SK-N-SH treated with all-trans-retinoic acid at 6 μM for 48 hours (cell line): ENCODE data around the gene CACTIN.
A peak's percentile ranks its signal among the peaks of the same experiment; 100 is the strongest.

ENCODE experiments used
- ATAC-seq: fragments of 200-7000 bp; cut with Tn5 transposase; 3 replicates; pipeline ENCODE4 v1.9.1; 2020; ENCODE audit warnings: mild to moderate bottlenecking, moderate library complexity
- ARNTL ChIP-seq: fragments of 450-650 bp; formaldehyde crosslinking; IDR thresholded peaks from 2 replicates; pipeline ENCODE4 v1.5.0; 2020; ENCODE audit warnings: low read depth, mild to moderate bottlenecking, moderate library complexity, borderline replicate concordance
- BACH2 ChIP-seq: fragments of 250-450 bp; sonication (Bioruptor Pico); IDR thresholded peaks from 2 replicates; pipeline ENCODE4 v1.9.0; 2021; ENCODE audit warnings: mild to moderate bottlenecking, borderline replicate concordance
- ESRRG ChIP-seq: fragments of 250-450 bp; sonication (Bioruptor Pico); IDR thresholded peaks from 2 replicates; pipeline ENCODE4 v1.6.1; 2021; ENCODE audit warnings: mild to moderate bottlenecking
- GLIS3 ChIP-seq: fragments of 250-450 bp; sonication (Bioruptor Pico); IDR thresholded peaks from 2 replicates; pipeline ENCODE4 v1.5.0; 2020; ENCODE audit warnings: mild to moderate bottlenecking, moderate library complexity
- ISL1 ChIP-seq: fragments of 250-450 bp; sonication (Bioruptor Pico); IDR thresholded peaks from 2 replicates; pipeline ENCODE4 v2.1.2; 2022; ENCODE audit warnings: mild to moderate bottlenecking, moderate library complexity
- OSR1 ChIP-seq: fragments of 250-450 bp; sonication (Bioruptor Pico); IDR thresholded peaks from 2 replicates; pipeline ENCODE4 v1.8.0; 2022; ENCODE audit warnings: moderate library complexity, mild to moderate bottlenecking, inconsistent platforms
- RARB ChIP-seq: fragments of 250-450 bp; sonication (Bioruptor Pico); IDR thresholded peaks from 2 replicates; pipeline ENCODE4 v1.8.0; 2021; ENCODE audit warnings: mild to moderate bottlenecking, moderate library complexity
- SNAI2 ChIP-seq: fragments of 250-450 bp; sonication (Bioruptor Pico); IDR thresholded peaks from 2 replicates; pipeline ENCODE4 v1.5.0; 2020; ENCODE audit warnings: mild to moderate bottlenecking, moderate library complexity
- TCF4 ChIP-seq: fragments of 250-450 bp; sonication (Bioruptor Pico); IDR thresholded peaks from 2 replicates; pipeline ENCODE4 v1.8.0; 2021; ENCODE audit warnings: mild to moderate bottlenecking, moderate library complexity, borderline replicate concordance
- ZFP3 ChIP-seq: fragments of 250-450 bp; sonication (Bioruptor Pico); IDR thresholded peaks from 2 replicates; pipeline ENCODE4 v1.5.0; 2020; ENCODE audit warnings: mild to moderate bottlenecking, moderate library complexity
- ZFP30 ChIP-seq: fragments of 450-650 bp; formaldehyde crosslinking; IDR thresholded peaks from 2 replicates; pipeline ENCODE4 v1.5.0; 2022; ENCODE audit warnings: mild to moderate bottlenecking, moderate library complexity
- ZNF565 ChIP-seq: fragments of 450-650 bp; formaldehyde crosslinking; conservative IDR thresholded peaks from 2 replicates; pipeline ENCODE4 v1.5.0; 2020; ENCODE audit warnings: low read depth, mild to moderate bottlenecking, moderate library complexity
- ZNF70 ChIP-seq: fragments of 450-650 bp; formaldehyde crosslinking; IDR thresholded peaks from 2 replicates; pipeline ENCODE4 v1.5.0; 2020; ENCODE audit warnings: mild to moderate bottlenecking, moderate library complexity
- ZNF8 ChIP-seq: fragments of 450-650 bp; formaldehyde crosslinking; IDR thresholded peaks from 2 replicates; pipeline ENCODE4 v1.5.0; 2020; ENCODE audit warnings: mild to moderate bottlenecking, moderate library complexity
- TF ChIP-seq, protein P1 (sequence below): fragments of 250-450 bp; sonication (Bioruptor Pico); IDR thresholded peaks from 2 replicates; pipeline ENCODE4 v1.5.1; 2020; ENCODE audit warnings: low read depth, mild to moderate bottlenecking, moderate library complexity
- TF ChIP-seq, protein P2 (sequence below): fragments of 250-450 bp; sonication (Bioruptor Pico); IDR thresholded peaks from 2 replicates; pipeline ENCODE4 v1.5.1; 2021; ENCODE audit warnings: mild to moderate bottlenecking, moderate library complexity
- TF ChIP-seq, protein P3 (sequence below): fragments of 250-450 bp; sonication (Bioruptor Pico); IDR thresholded peaks from 2 replicates; pipeline ENCODE4 v1.8.0; 2021; ENCODE audit warnings: low read depth, mild to moderate bottlenecking, moderate library complexity, borderline replicate concordance

Gene CACTIN

DNA sequence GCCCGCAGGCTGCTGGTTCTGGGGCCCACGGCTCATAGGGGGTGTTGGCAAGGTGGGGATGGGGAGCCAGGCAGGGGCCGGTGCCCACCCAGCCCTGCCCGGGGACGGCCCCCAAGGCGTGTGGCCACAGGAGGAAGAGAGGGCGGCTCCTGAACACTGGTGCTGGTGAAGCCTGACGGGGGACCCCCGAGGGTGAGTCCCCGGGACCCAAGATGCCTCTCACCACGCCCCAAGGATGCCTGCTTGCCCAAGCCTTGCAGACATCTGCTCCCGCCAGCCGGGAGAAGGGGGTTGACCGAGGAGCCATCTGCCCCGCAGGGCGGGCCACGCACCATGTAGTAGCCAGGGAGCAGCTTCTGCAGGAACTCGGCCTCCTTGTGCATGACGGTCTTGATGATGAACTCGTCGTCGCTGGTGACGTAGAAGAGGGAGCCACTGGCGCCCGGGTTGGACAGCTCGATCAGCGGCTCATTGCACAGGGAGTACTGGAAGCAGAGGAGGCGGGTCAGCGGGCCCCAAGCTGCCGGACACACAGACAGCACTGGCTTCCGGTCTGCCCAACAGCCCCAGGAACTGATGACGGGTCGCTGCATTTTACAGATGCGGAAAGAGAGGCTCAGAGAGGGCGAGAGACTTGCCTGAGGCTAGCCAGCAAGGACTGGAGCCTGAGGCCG is 29.6 kb upstream of the CACTIN start (continued):
- TF ChIP-seq, protein P1, sequence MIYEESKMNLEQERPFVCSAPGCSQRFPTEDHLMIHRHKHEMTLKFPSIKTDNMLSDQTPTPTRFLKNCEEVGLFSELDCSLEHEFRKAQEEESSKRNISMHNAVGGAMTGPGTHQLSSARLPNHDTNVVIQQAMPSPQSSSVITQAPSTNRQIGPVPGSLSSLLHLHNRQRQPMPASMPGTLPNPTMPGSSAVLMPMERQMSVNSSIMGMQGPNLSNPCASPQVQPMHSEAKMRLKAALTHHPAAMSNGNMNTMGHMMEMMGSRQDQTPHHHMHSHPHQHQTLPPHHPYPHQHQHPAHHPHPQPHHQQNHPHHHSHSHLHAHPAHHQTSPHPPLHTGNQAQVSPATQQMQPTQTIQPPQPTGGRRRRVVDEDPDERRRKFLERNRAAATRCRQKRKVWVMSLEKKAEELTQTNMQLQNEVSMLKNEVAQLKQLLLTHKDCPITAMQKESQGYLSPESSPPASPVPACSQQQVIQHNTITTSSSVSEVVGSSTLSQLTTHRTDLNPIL (CRISPR knock-in tag), result no peak
- TF ChIP-seq ARNTL (CRISPR knock-in tag), result no peak
- TF ChIP-seq ESRRG (CRISPR knock-in tag), result no peak
- no peak for TF ChIP-seq GLIS3 (CRISPR knock-in tag)

DNA sequence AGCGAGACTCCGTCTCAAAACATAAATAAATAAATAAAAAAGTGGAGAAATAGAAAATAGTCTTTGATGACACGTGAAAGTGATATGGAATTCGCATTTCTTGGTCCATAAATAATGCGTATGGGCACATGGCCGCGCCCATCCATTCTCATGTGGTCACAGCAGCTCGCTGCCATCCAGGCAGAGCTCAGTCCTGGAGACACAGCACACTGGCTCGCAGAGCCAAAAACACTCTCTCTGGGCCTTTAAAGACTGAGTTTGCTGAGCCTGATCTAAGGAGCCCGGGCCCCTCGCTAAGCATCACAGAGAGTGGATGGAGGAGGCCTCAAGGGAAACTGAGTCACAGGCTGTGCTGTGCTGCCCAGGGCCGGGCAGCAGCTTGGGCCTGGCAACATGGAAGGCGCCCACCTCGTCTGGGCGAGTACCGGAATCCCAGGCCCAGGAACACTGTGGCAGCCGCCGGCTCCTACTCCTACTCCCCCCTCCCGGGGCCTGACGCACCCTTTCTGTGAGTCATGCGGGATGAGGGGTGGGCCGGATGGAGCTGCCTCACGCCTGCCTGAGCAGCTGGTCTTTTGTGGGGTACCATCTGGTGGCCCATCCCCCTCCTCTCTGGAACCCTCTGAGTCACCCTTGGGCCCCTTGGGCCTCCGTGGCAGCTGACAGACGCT is 28.9 kb upstream of the CACTIN start:
- TF ChIP-seq TCF4 (CRISPR knock-in tag) (no peak), ESRRG (CRISPR knock-in tag) (no peak), ZFP3 (CRISPR knock-in tag) (0 out of 2 replicates have a peak, but pooled peaks have one; percentile 50)
- peak; percentile 93 for ATAC-seq

DNA sequence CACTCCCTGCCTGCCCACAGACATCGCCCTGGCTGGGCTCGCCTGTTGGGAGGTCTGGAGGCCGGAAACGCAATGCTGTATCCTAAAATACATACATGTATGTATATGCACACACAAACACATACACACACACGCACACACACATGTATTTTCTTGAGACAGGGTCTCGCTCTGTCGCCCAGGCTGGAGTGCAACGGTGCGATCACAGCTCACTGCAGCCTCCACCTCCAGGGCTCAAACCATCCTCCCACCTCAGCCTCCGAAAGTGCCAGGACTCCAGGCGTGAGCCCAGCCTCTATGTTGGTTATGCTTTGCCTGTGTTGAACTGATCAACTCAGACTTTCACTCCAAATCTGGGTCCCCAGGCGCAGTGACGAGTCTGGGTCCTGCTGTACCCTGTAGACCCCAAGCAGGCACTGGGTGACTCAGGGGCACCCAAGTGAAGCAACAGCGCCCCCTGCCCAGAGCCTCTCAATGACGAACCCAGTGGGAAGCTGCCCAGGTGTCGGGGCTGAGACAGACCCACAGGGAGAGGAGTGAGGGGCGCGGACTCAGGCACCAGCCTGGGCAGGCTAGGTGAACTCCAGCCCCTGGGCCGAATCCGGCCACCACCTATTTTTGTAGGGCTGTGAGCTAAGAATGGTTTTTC is 27.4 kb upstream of the CACTIN start:
- TF ChIP-seq BACH2 (CRISPR knock-in tag), result no peak
- TF ChIP-seq, protein P2, sequence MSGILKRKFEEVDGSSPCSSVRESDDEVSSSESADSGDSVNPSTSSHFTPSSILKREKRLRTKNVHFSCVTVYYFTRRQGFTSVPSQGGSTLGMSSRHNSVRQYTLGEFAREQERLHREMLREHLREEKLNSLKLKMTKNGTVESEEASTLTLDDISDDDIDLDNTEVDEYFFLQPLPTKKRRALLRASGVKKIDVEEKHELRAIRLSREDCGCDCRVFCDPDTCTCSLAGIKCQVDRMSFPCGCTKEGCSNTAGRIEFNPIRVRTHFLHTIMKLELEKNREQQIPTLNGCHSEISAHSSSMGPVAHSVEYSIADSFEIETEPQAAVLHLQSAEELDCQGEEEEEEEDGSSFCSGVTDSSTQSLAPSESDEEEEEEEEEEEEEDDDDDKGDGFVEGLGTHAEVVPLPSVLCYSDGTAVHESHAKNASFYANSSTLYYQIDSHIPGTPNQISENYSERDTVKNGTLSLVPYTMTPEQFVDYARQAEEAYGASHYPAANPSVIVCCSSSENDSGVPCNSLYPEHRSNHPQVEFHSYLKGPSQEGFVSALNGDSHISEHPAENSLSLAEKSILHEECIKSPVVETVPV (CRISPR knock-in tag), result no peak
- TF ChIP-seq ZNF8 (CRISPR knock-in tag), result no peak
- TF ChIP-seq GLIS3 (CRISPR knock-in tag), result no peak
- no peak for TF ChIP-seq OSR1 (CRISPR knock-in tag)
- no peak for ATAC-seq

DNA sequence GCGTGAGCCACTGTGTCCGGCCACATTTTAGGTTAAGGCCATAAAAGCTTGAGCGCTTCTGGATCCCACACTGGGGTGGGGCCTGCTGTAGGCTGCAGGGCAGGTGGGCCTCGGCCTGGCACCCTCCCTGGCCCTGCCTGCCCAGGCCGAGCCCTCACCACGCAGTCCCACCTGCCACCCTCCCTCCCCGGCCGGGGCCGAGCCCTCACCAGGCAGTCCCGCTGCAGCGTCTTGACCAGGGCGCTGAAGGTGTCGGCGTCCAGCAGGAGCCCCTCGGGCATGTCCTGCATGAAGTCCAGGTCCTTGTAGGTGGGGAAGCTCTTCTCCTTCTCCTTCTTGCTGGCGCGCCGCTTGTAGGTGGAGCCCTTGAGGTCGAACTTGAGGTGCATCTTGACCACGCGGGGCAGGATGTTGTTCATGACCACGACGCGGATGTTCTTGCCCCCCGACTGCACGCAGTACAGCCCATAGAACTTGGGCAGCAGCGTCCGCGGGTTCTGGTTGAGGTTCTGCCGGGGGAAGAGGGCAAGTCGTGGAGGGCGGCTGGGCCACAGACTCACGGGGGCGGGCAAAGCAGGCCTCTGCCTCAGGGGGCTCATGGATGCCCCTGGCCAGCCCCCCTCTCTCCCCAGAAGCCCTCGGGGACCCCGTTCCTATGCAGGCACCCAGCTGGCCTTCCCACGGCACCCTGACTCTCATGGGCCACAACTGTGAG is 26.6 kb upstream of the CACTIN start:
- ATAC-seq, result no peak
- TF ChIP-seq GLIS3 (CRISPR knock-in tag) (no peak), ZFP30 (CRISPR knock-in tag) (no peak), ZNF70 (CRISPR knock-in tag) (no peak), ISL1 (no peak), OSR1 (CRISPR knock-in tag) (no peak), BACH2 (CRISPR knock-in tag) (no peak), SNAI2 (no peak), ZNF565 (CRISPR knock-in tag) (no peak), RARB (CRISPR knock-in tag) (no peak), ZFP3 (CRISPR knock-in tag) (no peak)
- TF ChIP-seq, protein P1 (CRISPR knock-in tag), result no peak
- TF ChIP-seq, protein P2 (CRISPR knock-in tag), result no peak
- TF ChIP-seq, protein P3, sequence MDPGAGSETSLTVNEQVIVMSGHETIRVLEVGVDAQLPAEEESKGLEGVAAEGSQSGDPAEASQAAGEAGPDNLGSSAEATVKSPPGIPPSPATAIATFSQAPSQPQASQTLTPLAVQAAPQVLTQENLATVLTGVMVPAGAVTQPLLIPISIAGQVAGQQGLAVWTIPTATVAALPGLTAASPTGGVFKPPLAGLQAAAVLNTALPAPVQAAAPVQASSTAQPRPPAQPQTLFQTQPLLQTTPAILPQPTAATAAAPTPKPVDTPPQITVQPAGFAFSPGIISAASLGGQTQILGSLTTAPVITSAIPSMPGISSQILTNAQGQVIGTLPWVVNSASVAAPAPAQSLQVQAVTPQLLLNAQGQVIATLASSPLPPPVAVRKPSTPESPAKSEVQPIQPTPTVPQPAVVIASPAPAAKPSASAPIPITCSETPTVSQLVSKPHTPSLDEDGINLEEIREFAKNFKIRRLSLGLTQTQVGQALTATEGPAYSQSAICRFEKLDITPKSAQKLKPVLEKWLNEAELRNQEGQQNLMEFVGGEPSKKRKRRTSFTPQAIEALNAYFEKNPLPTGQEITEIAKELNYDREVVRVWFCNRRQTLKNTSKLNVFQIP (CRISPR knock-in tag), result no peak
